A549 (cell line): ENCODE data around the gene TEX264. TPM values are rescaled to one million over a fixed set of nuclear protein-coding genes. Genes with fewer than 3 reads are reported as not detected.

Experiments used
- ATAC-seq, 2 experiments: fragments of 200-7000 bp in 1 of 2; fragments of >200 bp in 1 of 2; cut with Nextera tagmentation in 1 of 2; cut with Tn5 transposase in 1 of 2; 3 replicates each; pipeline versions ENCODE4 v1.8.0 to v1.9.1; 2018 to 2020; ENCODE audit warnings: mild to moderate bottlenecking in 1 of 2, moderate library complexity in 1 of 2
- CTCF ChIA-PET: fragments of 300-600 bp; sonication (Branson Sonifier 250); formaldehyde crosslinking; extraction: SDS; loops from one replicate; lab custom pipeline; 2021; ENCODE audit warnings: antibody characterized with exemption, inconsistent platforms; lab: Yijun Ruan, JAX
- POLR2A ChIA-PET: fragments of 350-600 bp; formaldehyde crosslinking; extraction: SDS; loops from one replicate; lab custom pipeline; 2021; ENCODE audit warnings: antibody characterized with exemption, inconsistent platforms; lab: Yijun Ruan, JAX
- DNase-seq, 2 experiments: peaks; one replicate each; pipeline versions ENCODE4 v3.0.0 to v3.0.0-alpha.2; 2011 to 2016; ENCODE audit warnings: low read depth in 1 of 2, low spot score in 1 of 2
- FAIRE-seq: peaks from 2 replicates; lab custom pipeline; 2011; peaks lifted over from hg19 to GRCh38; lab: Jason Lieb, UNC
- H3K27ac ChIP-seq, 2 experiments: fragments of >200 bp; sonication (Bioruptor Twin); formaldehyde crosslinking; 3 replicates each; pipeline ENCODE4 v1.5.1; 2016 to 2017
- H3K4me1 ChIP-seq: fragments of >200 bp; sonication (Bioruptor Twin); formaldehyde crosslinking; 3 replicates; pipeline ENCODE4 v1.6.1; 2016
- H3K4me2 ChIP-seq: fragments of >200 bp; sonication (Bioruptor Twin); formaldehyde crosslinking; 3 replicates; pipeline ENCODE4 v1.6.1; 2016
- H3K4me3 ChIP-seq: fragments of >200 bp; sonication (Bioruptor Twin); formaldehyde crosslinking; 3 replicates; pipeline ENCODE4 v1.5.1; 2016
- H3K9me3 ChIP-seq: fragments of >200 bp; sonication (Bioruptor Twin); formaldehyde crosslinking; 3 replicates; pipeline ENCODE4 v1.6.1; 2016
- ATOH8 ChIP-seq: fragments of 250-450 bp; sonication (Bioruptor Pico); IDR thresholded peaks from 2 replicates; pipeline ENCODE4 v1.5.0; 2020; ENCODE audit warnings: low read depth, mild to moderate bottlenecking, moderate library complexity
- BHLHE40 ChIP-seq: IDR thresholded peaks from 2 replicates; pipeline ENCODE4 v1.6.1; 2012; ENCODE audit warnings: low read depth, low read length, inconsistent platforms
- CEBPB ChIP-seq, 2 experiments: fragments of >200 bp in 1 of 2; sonication (Bioruptor Twin) in 1 of 2; formaldehyde crosslinking in 1 of 2; IDR thresholded peaks; 2 replicates each; pipeline ENCODE4 v1.6.1; 2012 to 2016
- CHD2 ChIP-seq: fragments of 150-350 bp; IDR thresholded peaks from 2 replicates; pipeline ENCODE4 v1.6.1; 2014; ENCODE audit warnings: low read length; ENCODE audit not compliant: partially characterized antibody
- E2F6 ChIP-seq: IDR thresholded peaks from 2 replicates; pipeline ENCODE4 v1.6.1; 2012; ENCODE audit warnings: low read depth, borderline replicate concordance
- EHF ChIP-seq: fragments of 250-450 bp; sonication (Bioruptor Pico); IDR thresholded peaks from 2 replicates; pipeline ENCODE4 v1.5.0; 2020; ENCODE audit warnings: mild to moderate bottlenecking
- EHMT2 ChIP-seq: fragments of 200-600 bp; sonication (generic); IDR thresholded peaks from 2 replicates; pipeline ENCODE4 v1.6.1; 2016; ENCODE audit warnings: antibody characterized with exemption, low read depth, mild to moderate bottlenecking, moderate library complexity
- ESRRA ChIP-seq: fragments of 150-350 bp; IDR thresholded peaks from 2 replicates; pipeline ENCODE4 v1.6.1; 2014; ENCODE audit warnings: mild to moderate bottlenecking, low read length, borderline replicate concordance
- GATA3 ChIP-seq: IDR thresholded peaks from 2 replicates; pipeline ENCODE4 v1.6.1; 2012; ENCODE audit warnings: borderline replicate concordance
- HDAC2 ChIP-seq: fragments of 200-600 bp; sonication (generic); IDR thresholded peaks from 2 replicates; pipeline ENCODE4 v1.6.1; 2016
- HEYL ChIP-seq: fragments of 250-450 bp; sonication (Bioruptor Pico); IDR thresholded peaks from 2 replicates; pipeline ENCODE4 v1.8.0; 2021; ENCODE audit warnings: mild to moderate bottlenecking, moderate library complexity
- HOXA7 ChIP-seq: fragments of 250-450 bp; sonication (Bioruptor Pico); IDR thresholded peaks from 2 replicates; pipeline ENCODE4 v1.5.0; 2020; ENCODE audit warnings: mild to moderate bottlenecking, moderate library complexity
- JUN ChIP-seq, 2 experiments: fragments of >200 bp; sonication (Bioruptor Twin); formaldehyde crosslinking; IDR thresholded peaks; 2 replicates in 1 of 2; 3 replicates in 1 of 2; pipeline ENCODE4 v1.6.1; 2016 to 2017
- JUNB ChIP-seq: fragments of >200 bp; sonication (Bioruptor Twin); formaldehyde crosslinking; IDR thresholded peaks from 2 replicates; pipeline ENCODE4 v1.6.1; 2016
- KDM5A ChIP-seq: fragments of 200-600 bp; sonication (generic); IDR thresholded peaks from 2 replicates; pipeline ENCODE4 v1.6.1; 2016; ENCODE audit warnings: antibody characterized with exemption, mild to moderate bottlenecking
- NFE2L2 ChIP-seq: fragments of 150-350 bp; conservative IDR thresholded peaks from 2 replicates; pipeline ENCODE4 v1.6.1; 2014; ENCODE audit warnings: low read length
- PHF8 ChIP-seq: fragments of 200-600 bp; sonication (generic); IDR thresholded peaks from 2 replicates; pipeline ENCODE4 v1.6.1; 2016; ENCODE audit warnings: low read depth, mild to moderate bottlenecking, antibody characterized with exemption, moderate library complexity, borderline replicate concordance
- RCOR1 ChIP-seq: fragments of 150-350 bp; IDR thresholded peaks from 2 replicates; pipeline ENCODE4 v1.6.1; 2014; ENCODE audit warnings: antibody characterized with exemption, low read length, low read depth
- TFCP2L1 ChIP-seq: fragments of 250-450 bp; sonication (Bioruptor Pico); IDR thresholded peaks from 2 replicates; pipeline ENCODE4 v1.5.0; 2021; ENCODE audit warnings: mild to moderate bottlenecking
- TP53 ChIP-seq: fragments of 250-450 bp; sonication (Bioruptor Pico); IDR thresholded peaks from 2 replicates; pipeline ENCODE4 v1.5.0; 2021; ENCODE audit warnings: mild to moderate bottlenecking, moderate library complexity
- USF2 ChIP-seq: fragments of 450-650 bp; IDR thresholded peaks from 2 replicates; pipeline ENCODE4 v1.6.1; 2014; ENCODE audit warnings: antibody characterized with exemption
- ZC3H11A ChIP-seq: fragments of 450-650 bp; IDR thresholded peaks from 2 replicates; pipeline ENCODE4 v1.6.1; 2014; ENCODE audit warnings: antibody characterized with exemption, mild to moderate bottlenecking
- ZSCAN20 ChIP-seq: fragments of 250-450 bp; sonication (Bioruptor Pico); IDR thresholded peaks from 2 replicates; pipeline ENCODE4 v1.8.0; 2022; ENCODE audit warnings: mild to moderate bottlenecking, moderate library complexity
- WGBS: methylation state at CpG from one replicate; pipeline ENCODE4 v1.1.6; 2017; ENCODE audit errors: missing lambda C conversion rate; 5-methylcytosine and 5-hydroxymethylcytosine counted together
- polyA plus RNA-seq, 4 experiments: library from polyadenylated mRNA; depleted of rRNA in 3 of 4; stranded (reverse); fragments of >200 nt; fragmentation: RNase III in 1 of 4; extraction: RNeasy Plus Mini Kit Qiagen cat#74134 plus additional on column Dnase treatment in 1 of 4; gene quantifications; 2 replicates in 3 of 4; 3 replicates in 1 of 4; pipeline ENCODE4 v1.2.3, GENCODE V29; 2011 to 2017
- TF ChIP-seq, protein P1 (sequence below): IDR thresholded peaks from 2 replicates; pipeline ENCODE4 v1.6.1; 2012
- TF ChIP-seq, protein P2 (sequence below): fragments of >200 bp; sonication (Bioruptor Twin); formaldehyde crosslinking; IDR thresholded peaks from 2 replicates; pipeline ENCODE4 v1.6.1; 2016
- TF ChIP-seq, protein P3 (sequence below): fragments of 250-450 bp; sonication (Bioruptor Pico); IDR thresholded peaks from 2 replicates; pipeline ENCODE4 v1.5.0; 2021; ENCODE audit warnings: mild to moderate bottlenecking, moderate library complexity, borderline replicate concordance

The TEX264 gene
- polyA plus RNA-seq, 2 of the 4 experiments (the other 2 are of a cell fraction) = 47.9 to 54.7 TPM

DNA sequence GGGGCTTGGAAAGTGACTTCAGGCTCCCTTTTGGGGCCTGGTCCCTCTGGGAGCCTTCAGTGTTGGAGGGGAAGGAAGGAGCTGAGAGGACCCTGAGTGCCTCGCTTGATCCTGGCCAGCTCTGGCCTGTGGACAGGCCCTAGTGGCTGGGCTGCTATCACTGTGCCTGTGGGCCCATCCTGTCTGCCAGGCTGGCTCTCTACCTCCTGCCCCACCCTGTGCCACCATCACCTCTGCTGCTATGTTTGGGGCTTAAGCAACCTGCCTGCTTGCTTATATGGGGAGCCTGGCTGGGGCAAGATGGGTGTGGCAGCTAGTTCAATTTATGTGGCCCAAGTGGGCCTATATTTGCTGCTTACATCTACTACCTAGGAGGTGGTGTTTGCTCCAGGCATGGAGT, 7.1 kb downstream of the TEX264 start:
- Histone ChIP-seq H3K9me3 (no peaks in the 10 kb centered on the region), H3K4me2 (no peak overlapping the region)
- CTCF ChIA-PET = interaction anchor here (0.8 to 7.3 kb wide), 2 partner anchors 9 to 177 kb away, joined by 3 to 115 read pairs; partner anchors contain the start of gene DCAF1
- POLR2A ChIA-PET = interaction anchor here (1.1 kb wide), 1 partner anchor 178 kb away, joined by 6 read pairs; the partner anchor contains the start of gene DCAF1
- no peak for TF ChIP-seq JUNB
- no peak for TF ChIP-seq EHF (CRISPR knock-in tag)
- TF ChIP-seq, all 56 proteins: peak for 0
- Histone ChIP-seq H3K4me1 (peaks cover 4% of the 10 kb centered on the region; the same call in 1 of the 3 replicates), H3K27ac (no peak overlapping the region), H3K4me3 (no peak overlapping the region)
- DNase-seq (no peak), ATAC-seq (no peak), FAIRE-seq (no peak)
- no CpG with 5 or more reads among the region's 1 CpG for WGBS

GRCh38 chr3:51678641-51679040, 7.6 kb downstream of the TEX264 start:
- ChIA-PET POLR2A (interaction anchor here (1.1 kb wide), 1 partner anchor 179 kb away, joined by 6 read pairs; the partner anchor contains the start of gene DCAF1), CTCF (interaction anchor here (0.8 to 7.3 kb wide), 2 partner anchors 9 to 177 kb away, joined by 3 to 115 read pairs; partner anchors contain the start of gene DCAF1)
- H3K9me3 ChIP-seq = no peaks in the 10 kb centered on the region
- H3K4me2 ChIP-seq = no peak overlapping the region
- 92% methylated on average over 2 of the region's 2 CpGs for WGBS
- H3K4me3 ChIP-seq = no peak overlapping the region
- peaks cover 4% of the 10 kb centered on the region; the same call in 1 of the 3 replicates for H3K4me1 ChIP-seq
- H3K27ac ChIP-seq = no peak overlapping the region
- ATAC-seq = no peak
- DNase-seq = no peak
- FAIRE-seq = no peak
- no peak for TF ChIP-seq RCOR1
- no peak for TF ChIP-seq TFCP2L1 (CRISPR knock-in tag)
- TF ChIP-seq EHMT2 = no peak
- no peak for TF ChIP-seq BHLHE40
- no peak for TF ChIP-seq HOXA7 (CRISPR knock-in tag)
- TF ChIP-seq HDAC2 = no peak
- TF ChIP-seq TP53 (CRISPR knock-in tag) = no peak
- no peak for TF ChIP-seq ZC3H11A
- no peak for TF ChIP-seq CEBPB (IDR thresholded peaks at IDR 0.05)
- no peak for TF ChIP-seq USF2
- no peak for TF ChIP-seq CHD2
- TF ChIP-seq, protein P1, sequence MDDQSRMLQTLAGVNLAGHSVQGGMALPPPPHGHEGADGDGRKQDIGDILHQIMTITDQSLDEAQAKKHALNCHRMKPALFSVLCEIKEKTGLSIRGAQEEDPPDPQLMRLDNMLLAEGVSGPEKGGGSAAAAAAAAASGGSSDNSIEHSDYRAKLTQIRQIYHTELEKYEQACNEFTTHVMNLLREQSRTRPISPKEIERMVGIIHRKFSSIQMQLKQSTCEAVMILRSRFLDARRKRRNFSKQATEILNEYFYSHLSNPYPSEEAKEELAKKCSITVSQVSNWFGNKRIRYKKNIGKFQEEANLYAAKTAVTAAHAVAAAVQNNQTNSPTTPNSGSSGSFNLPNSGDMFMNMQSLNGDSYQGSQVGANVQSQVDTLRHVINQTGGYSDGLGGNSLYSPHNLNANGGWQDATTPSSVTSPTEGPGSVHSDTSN = no peak
- no peak for TF ChIP-seq ATOH8 (CRISPR knock-in tag)
- TF ChIP-seq, protein P2, sequence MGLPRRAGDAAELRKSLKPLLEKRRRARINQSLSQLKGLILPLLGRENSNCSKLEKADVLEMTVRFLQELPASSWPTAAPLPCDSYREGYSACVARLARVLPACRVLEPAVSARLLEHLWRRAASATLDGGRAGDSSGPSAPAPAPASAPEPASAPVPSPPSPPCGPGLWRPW = no peak
- TF ChIP-seq JUN (IDR thresholded peaks at IDR 0.05) = no peak
- no peak for TF ChIP-seq KDM5A
- TF ChIP-seq, protein P3, sequence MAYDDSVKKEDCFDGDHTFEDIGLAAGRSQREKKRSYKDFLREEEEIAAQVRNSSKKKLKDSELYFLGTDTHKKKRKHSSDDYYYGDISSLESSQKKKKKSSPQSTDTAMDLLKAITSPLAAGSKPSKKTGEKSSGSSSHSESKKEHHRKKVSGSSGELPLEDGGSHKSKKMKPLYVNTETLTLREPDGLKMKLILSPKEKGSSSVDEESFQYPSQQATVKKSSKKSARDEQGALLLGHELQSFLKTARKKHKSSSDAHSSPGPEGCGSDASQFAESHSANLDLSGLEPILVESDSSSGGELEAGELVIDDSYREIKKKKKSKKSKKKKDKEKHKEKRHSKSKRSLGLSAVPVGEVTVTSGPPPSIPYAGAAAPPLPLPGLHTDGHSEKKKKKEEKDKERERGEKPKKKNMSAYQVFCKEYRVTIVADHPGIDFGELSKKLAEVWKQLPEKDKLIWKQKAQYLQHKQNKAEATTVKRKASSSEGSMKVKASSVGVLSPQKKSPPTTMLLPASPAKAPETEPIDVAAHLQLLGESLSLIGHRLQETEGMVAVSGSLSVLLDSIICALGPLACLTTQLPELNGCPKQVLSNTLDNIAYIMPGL (CRISPR knock-in tag) = no peak

GRCh38 chr3:51679318-51679717, 8.3 kb downstream of the TEX264 start:
- ChIA-PET POLR2A (no interaction called here), CTCF (interaction anchor here (0.6 to 7.3 kb wide), 4 partner anchors 10 to 317 kb away, joined by 3 to 115 read pairs (median 21); partner anchors contain the start of genes DCAF1 and RAD54L2)
- H3K4me2 ChIP-seq = no peak overlapping the region
- no peaks in the 10 kb centered on the region for H3K9me3 ChIP-seq
- ATAC-seq = no peak
- no peak overlapping the region for H3K4me3 ChIP-seq
- no peak for DNase-seq
- WGBS = 100% methylated on average over 2 of the region's 4 CpGs
- H3K4me1 ChIP-seq = peaks cover 4% of the 10 kb centered on the region; the same call in 1 of the 3 replicates
- H3K27ac ChIP-seq = no peak overlapping the region
- FAIRE-seq = no peak
- no peak for TF ChIP-seq NFE2L2
- TF ChIP-seq, protein P2 = no peak
- no peak for TF ChIP-seq PHF8
- TF ChIP-seq, protein P3 (CRISPR knock-in tag) = no peak
- no peak for TF ChIP-seq JUNB
- TF ChIP-seq HEYL (CRISPR knock-in tag) = no peak
- no peak for TF ChIP-seq E2F6
- TF ChIP-seq ESRRA = no peak
- no peak for TF ChIP-seq EHF (CRISPR knock-in tag)
- no peak for TF ChIP-seq KDM5A
- TF ChIP-seq ZSCAN20 = no peak
- TF ChIP-seq GATA3 = no peak
